HCT116 (cell line): ENCODE results near the gene DHH.

Experiments used
- EZH2phosphoT487 ChIP-seq: fragments of 200-600 bp; IDR thresholded peaks from 2 replicates; pipeline ENCODE4 v1.6.1; 2018; ENCODE audit warnings: antibody characterized with exemption, borderline replicate concordance
- POLR2AphosphoS5 ChIP-seq: IDR thresholded peaks from 2 replicates; pipeline ENCODE4 v1.6.1; 2011; ENCODE audit warnings: mild to moderate bottlenecking, low read depth, low read length, moderate library complexity
- SP1 ChIP-seq: IDR thresholded peaks from 2 replicates; pipeline ENCODE4 v1.6.1; 2012; ENCODE audit warnings: low read depth
- YY1 ChIP-seq: IDR thresholded peaks from 2 replicates; pipeline ENCODE4 v1.6.1; 2011; ENCODE audit warnings: low read length, low read depth, moderate library complexity, mild to moderate bottlenecking; ENCODE audit not compliant: insufficient replicate concordance; ENCODE audit errors: extremely low read depth

DNA sequence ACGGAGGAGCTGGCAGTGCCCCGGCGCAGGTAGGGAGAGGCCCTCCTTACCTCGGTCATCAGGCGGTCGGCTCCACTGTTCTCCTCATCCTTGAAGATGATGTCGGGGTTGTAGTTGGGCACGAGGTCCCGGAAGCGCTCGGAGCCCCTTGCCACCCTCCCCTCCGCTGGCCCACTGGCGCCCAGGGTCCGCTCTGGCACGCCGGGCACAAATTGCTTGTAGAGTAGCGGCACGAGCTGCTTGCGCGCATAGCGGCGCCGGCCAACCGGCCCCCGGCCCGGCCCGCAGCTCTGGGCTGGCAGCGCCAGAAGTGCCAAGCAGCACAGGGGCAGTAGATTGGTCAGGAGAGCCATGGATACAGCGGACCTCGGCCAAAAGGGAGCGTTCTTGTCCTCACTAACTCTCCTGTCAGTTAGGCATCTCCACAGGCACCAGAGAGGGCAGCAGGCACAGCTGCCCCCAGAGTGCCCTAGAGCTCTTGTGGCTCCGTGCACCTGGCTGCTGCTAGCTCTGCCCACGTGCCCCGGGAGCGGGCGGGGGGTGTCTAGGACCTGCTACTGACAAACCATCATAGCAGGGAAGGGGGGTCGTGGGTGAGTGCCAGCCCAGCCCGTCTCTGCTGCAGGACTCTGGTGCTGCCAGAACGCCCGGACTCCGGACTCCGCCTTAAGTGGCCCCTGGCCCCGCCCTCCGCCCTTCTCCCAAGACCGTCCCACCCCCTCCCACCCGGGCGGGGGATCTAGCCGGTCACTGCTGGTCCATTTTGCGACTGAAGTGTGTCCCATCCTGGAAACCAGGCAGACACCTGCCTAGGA, at the start of gene DHH:
- TF ChIP-seq POLR2AphosphoS5 (no peak), EZH2phosphoT487 (no peak), YY1 (no peak), SP1 (no peak)
